T-helper 2 cell treated with Interferon-gamma antibody and Interleukin-4, amounts not matched to agents 100 ng/mL and 5 ng/mL, for 36 hours (primary cell): ENCODE data around the gene KCTD10. TPM values are rescaled to one million over a fixed set of nuclear protein-coding genes. Genes with fewer than 3 reads are reported as not detected.
"Not testable (repeated sequence)": the region's sequence is repeated elsewhere in the genome, so short reads cannot be mapped to it uniquely, and the experiment has no call there.

Experiments used
- intact Hi-C: fragments of 100-400 bp; cut with micrococcal nuclease; formaldehyde crosslinking; loops from one replicate; pipeline ENCODE4 v1.15.1; 2023
- total RNA-seq: library from RNA; stranded (reverse); gene quantifications from 2 replicates; pipeline ENCODE4 v1.2.3, GENCODE V29; 2022

Gene KCTD10
- total RNA-seq, 1 donor from 2014 or later: 36.5 TPM

GRCh38 chr12:109475121-109475520 is 2.0 kb downstream of the KCTD10 start:
- intact Hi-C loops: no loop called here

GRCh38 chr12:109473526-109474270 is 3.4 kb downstream of the KCTD10 start:
- intact Hi-C loops: not testable (repeated sequence)

GRCh38 chr12:109473006-109473405 is 4.1 kb downstream of the KCTD10 start:
- intact Hi-C loops: no loop called here

GRCh38 chr12:109469517-109469916 is 7.6 kb downstream of the KCTD10 start:
- intact Hi-C loops: no loop called here

GRCh38 chr12:109467978-109468676 is 9.0 kb downstream of the KCTD10 start:
- intact Hi-C loops: no loop called here

- intact Hi-C loops: no loop called here
These were observed 10.3 kb downstream of the KCTD10 start for GRCh38 chr12:109466821-109467220.

- intact Hi-C loops: no loop called here
These were observed 10.8 kb downstream of the KCTD10 start for GRCh38 chr12:109466305-109466704.

- intact Hi-C loops: no loop called here
These were observed 12.3 kb downstream of the KCTD10 start for GRCh38 chr12:109464642-109465351.

GRCh38 chr12:109463756-109464155 is 13.3 kb downstream of the KCTD10 start:
- intact Hi-C loops: no loop called here

GRCh38 chr12:109462868-109463692 is 14.0 kb downstream of the KCTD10 start:
- intact Hi-C loops: no loop called here

GRCh38 chr12:109461846-109462756 is 15.0 kb downstream of the KCTD10 start:
- intact Hi-C loops: no loop called here

- intact Hi-C loops: no loop called here
These were observed 15.9 kb downstream of the KCTD10 start for GRCh38 chr12:109461049-109461845.

- intact Hi-C loops: no loop called here
These were observed 16.6 kb downstream of the KCTD10 start for GRCh38 chr12:109460538-109460937.

GRCh38 chr12:109459247-109459646 is 17.9 kb downstream of the KCTD10 start:
- intact Hi-C loops: no loop called here

GRCh38 chr12:109458771-109459208 is 18.3 kb downstream of the KCTD10 start:
- intact Hi-C loops: no loop called here

GRCh38 chr12:109458086-109458485 is 19.0 kb downstream of the KCTD10 start:
- intact Hi-C loops: no loop called here

GRCh38 chr12:109455706-109456105 is 21.4 kb downstream of the KCTD10 start:
- intact Hi-C loops: no loop called here

GRCh38 chr12:109452489-109452888 is 24.6 kb downstream of the KCTD10 start:
- intact Hi-C loops: no loop called here

GRCh38 chr12:109451400-109451799 is 25.7 kb downstream of the KCTD10 start:
- intact Hi-C loops: no loop called here
